ENCODE measurements around the gene CPLANE2.
"Not testable (repeated sequence)": the region's sequence is repeated elsewhere in the genome, so short reads cannot be mapped to it uniquely, and the experiment has no call there.

The CPLANE2 gene

GRCh38 chr1:16233431-16233830 is 3.6 kb downstream of the CPLANE2 start:
- no peak for FAIRE-seq
- DNase-seq (ENCODE audit: extremely low spot score, insufficient read length, low read depth), result no peak

GRCh38 chr1:16232316-16232710 is 4.7 kb downstream of the CPLANE2 start:
- no peak for DNase-seq (ENCODE audit: extremely low spot score, insufficient read length, low read depth)
- no peak for FAIRE-seq

GRCh38 chr1:16231331-16232315 is 5.4 kb downstream of the CPLANE2 start:
- FAIRE-seq, result no peak
- DNase-seq (ENCODE audit: extremely low spot score, insufficient read length, low read depth), result no peak

GRCh38 chr1:16230744-16231143 is 6.2 kb downstream of the CPLANE2 start:
- no peak for DNase-seq (ENCODE audit: extremely low spot score, insufficient read length, low read depth)
- no peak for FAIRE-seq

- FAIRE-seq, result no peak
- DNase-seq (ENCODE audit: extremely low spot score, insufficient read length, low read depth), result no peak
Observed at GRCh38 chr1:16229976-16230740, 6.8 kb downstream of the CPLANE2 start.

GRCh38 chr1:16226490-16227179 is 10.3 kb downstream of the CPLANE2 start:
- DNase-seq (ENCODE audit: extremely low spot score, insufficient read length, low read depth), result no peak
- no peak for FAIRE-seq

GRCh38 chr1:16226129-16226489 is 10.9 kb downstream of the CPLANE2 start:
- FAIRE-seq (no peak), DNase-seq (ENCODE audit: extremely low spot score, insufficient read length, low read depth) (no peak)

GRCh38 chr1:16224472-16224871 is 12.5 kb downstream of the CPLANE2 start:
- DNase-seq (ENCODE audit: extremely low spot score, insufficient read length, low read depth) (no peak), FAIRE-seq (no peak)

- not testable (repeated sequence) for DNase-seq (ENCODE audit: extremely low spot score, insufficient read length, low read depth); FAIRE-seq
Observed at GRCh38 chr1:16222716-16223115, 14.3 kb downstream of the CPLANE2 start.

GRCh38 chr1:16221499-16221898 is 15.5 kb downstream of the CPLANE2 start:
- FAIRE-seq, result no peak

GRCh38 chr1:16219968-16220500 is 16.9 kb downstream of the CPLANE2 start:
- no peak for FAIRE-seq
- DNase-seq (ENCODE audit: extremely low spot score, insufficient read length, low read depth), result no peak

More at GRCh38 chr1:16221499-16221898, 15.5 kb downstream of the CPLANE2 start:
- no peak for DNase-seq (ENCODE audit: extremely low spot score, insufficient read length, low read depth)

GRCh38 chr1:16218674-16219071 is 18.3 kb downstream of the CPLANE2 start:
- FAIRE-seq (no peak), DNase-seq (ENCODE audit: extremely low spot score, insufficient read length, low read depth) (no peak)

GRCh38 chr1:16218014-16218673 is 18.8 kb downstream of the CPLANE2 start:
- FAIRE-seq (no peak), DNase-seq (ENCODE audit: extremely low spot score, insufficient read length, low read depth) (no peak)

- peak; percentile 91 for DNase-seq (ENCODE audit: extremely low spot score, insufficient read length, low read depth)
- FAIRE-seq, result peak; percentile 99
Observed at GRCh38 chr1:16217061-16217785, 19.8 kb downstream of the CPLANE2 start.

- peak; percentile 58 for DNase-seq (ENCODE audit: extremely low spot score, insufficient read length, low read depth)
Observed at GRCh38 chr1:16215882-16216753, 20.9 kb downstream of the CPLANE2 start.

GRCh38 chr1:16215240-16215639 is 21.7 kb downstream of the CPLANE2 start:
- FAIRE-seq; DNase-seq (ENCODE audit: extremely low spot score, insufficient read length, low read depth): not testable (repeated sequence)

More at GRCh38 chr1:16215882-16216753, 20.9 kb downstream of the CPLANE2 start:
- peak; percentile 84 for FAIRE-seq

- not testable (repeated sequence) for FAIRE-seq; DNase-seq (ENCODE audit: extremely low spot score, insufficient read length, low read depth)
Observed at GRCh38 chr1:16213544-16213943, 23.4 kb downstream of the CPLANE2 start.

- FAIRE-seq (no peak), DNase-seq (ENCODE audit: extremely low spot score, insufficient read length, low read depth) (no peak)
Observed at GRCh38 chr1:16213013-16213412, 24.0 kb downstream of the CPLANE2 start.

All from GM18507 (cell line).